Activated T-cell treated with anti-CD3 and anti-CD28 coated beads, Interleukin-2, amount 50 U/mL, for 1 hour (primary cell): ENCODE results near the gene CEP120.
"Not testable (repeated sequence)": the region's sequence is repeated elsewhere in the genome, so short reads cannot be mapped to it uniquely, and the experiment has no call there.

Experiments used
- DNase-seq: peaks from one replicate; pipeline ENCODE4 v3.0.0-alpha.2; 2020

CEP120 gene

DNA sequence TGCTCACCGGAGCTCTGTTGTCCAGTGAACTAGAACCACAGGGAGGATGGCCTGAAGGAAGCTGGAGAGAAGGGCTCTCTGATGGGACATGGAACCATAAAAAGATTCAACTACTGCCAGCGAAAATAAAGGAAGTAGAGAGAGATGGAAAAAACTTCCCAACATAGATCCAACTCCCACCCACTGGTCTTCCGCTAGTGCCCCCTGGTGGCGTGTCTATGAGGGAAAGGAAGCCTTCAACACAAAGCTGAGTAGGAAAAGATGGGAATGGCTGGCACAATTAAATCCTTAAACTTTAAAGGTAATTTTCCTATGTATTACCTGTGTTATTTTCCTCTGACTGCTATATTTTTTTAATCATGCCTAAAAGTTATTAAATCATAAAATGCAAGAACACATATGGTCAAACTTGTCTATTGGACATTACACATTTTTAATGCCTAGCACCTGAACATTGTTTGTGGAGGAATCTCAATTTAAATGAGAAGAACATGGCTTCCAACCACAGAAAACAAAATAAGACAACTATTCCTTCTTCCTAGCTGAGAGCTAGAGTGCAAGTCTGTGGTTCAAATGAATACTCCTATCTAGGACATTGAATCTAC, 51.5 kb downstream of the CEP120 start:
- DNase-seq: peak; percentile 24

DNA sequence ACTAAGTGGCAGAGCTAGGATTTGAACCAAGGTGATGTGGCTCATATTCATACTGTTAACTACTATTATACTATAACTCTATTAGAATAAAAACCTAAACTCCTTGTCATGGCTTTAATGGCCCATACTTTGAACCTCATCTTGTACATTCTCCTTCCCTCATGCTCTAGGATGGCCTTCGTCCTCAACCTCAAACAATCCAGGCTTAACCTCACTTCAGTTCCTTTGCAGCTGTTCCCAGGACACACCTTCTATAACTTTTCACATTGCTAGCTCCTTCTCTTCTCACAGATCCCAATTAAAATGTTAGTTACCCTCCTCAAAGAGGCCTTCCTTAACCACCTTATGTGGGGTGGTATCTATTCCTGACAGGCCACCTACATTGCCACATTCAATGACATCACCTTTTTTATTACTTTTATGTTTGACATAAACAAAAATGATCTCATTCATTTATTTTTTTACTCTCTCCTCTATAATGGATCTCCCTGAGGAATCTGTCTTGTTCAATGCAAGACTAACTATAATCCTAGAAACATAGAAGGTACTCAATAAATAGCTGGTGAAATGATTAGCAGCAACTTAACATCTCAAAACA, 53.7 kb downstream of the CEP120 start:
- DNase-seq: no peak

DNA sequence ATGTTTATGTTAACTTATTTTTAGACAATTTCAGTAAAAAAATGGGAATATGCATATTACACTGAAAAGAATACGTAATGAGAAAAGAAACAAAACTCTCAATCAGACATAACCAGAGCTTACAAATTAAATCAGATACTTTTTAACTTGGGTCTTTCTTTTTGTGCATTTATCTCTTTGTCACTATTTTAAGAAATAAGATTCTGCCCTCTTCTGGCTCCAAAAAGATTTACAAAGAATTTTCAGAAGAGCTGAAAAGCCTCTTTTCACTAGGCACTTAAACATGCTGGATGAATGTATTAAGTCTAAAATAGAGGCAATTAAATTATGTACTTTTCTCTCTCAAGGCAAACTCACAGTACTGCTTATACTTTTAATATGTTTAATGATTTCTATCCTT, 55.5 kb downstream of the CEP120 start:
- no peak for DNase-seq

DNA sequence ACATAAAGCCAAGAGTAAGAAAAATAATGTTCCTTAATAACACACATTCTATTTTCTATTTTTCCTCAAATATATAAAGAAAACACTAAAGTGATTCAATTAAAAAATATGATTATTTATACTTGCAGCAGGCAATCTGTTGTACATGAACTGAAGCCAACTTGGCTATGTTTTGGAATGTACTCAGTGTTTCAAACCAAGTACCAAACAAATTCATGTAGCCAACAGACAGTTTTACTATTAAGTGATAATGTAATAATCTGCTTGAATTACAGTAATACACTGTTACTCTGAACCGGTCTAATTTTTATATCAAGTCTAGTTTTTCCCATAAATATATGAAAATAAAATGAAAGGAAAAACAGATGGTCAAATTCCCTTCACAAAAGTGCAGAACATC, 58.0 kb downstream of the CEP120 start:
- no peak for DNase-seq

DNA sequence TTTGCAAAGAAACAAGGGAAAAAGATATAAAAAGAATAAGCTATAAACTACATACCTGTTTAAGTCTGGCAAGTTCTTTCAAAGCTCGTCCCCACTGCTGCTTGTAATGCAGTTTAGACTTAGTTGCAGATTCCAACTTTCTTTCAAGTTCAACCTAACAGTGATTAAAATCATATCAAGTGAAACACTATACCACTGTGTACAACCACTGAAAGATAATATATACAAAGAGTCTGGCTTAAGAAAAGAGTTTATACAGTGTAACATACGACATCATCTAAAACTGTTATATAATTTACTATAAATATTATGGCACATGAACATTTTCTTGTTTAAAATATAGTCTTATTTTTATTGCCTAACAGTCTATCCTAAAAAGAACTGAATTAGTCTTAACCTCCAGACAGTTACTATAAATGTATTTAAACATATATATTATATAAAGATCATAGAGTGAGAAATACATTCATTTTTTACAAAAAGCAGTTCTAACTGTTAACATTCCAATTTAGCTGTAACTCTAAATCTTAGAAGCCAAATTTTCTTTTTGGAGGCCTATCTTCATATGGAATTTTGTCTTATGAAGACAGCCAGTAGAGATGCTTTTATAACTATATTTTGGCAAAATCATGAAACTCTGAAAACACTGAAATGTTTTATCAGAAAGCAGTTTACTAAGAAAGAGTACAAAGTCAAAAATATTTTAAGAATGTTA, 58.6 kb downstream of the CEP120 start:
- no peak for DNase-seq

DNA sequence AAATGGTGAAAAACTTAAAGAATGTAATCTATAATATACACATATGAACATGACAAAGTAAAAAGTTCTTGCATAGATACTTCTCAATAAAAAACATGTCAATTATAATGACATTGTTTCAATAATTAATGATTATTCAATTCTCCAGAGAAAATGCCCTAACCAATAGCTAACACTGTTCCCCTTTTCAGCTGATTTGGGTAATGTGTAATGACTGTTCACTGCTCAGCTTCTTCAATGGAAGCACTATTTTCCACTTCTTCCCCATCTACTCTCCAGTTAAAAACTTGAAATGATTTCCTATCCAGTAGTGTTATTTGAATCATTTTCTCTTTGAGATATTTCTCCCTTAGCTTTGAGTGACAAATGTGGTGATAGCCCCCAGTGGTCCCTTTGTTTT, 62.3 kb downstream of the CEP120 start:
- DNase-seq: no peak

DNA sequence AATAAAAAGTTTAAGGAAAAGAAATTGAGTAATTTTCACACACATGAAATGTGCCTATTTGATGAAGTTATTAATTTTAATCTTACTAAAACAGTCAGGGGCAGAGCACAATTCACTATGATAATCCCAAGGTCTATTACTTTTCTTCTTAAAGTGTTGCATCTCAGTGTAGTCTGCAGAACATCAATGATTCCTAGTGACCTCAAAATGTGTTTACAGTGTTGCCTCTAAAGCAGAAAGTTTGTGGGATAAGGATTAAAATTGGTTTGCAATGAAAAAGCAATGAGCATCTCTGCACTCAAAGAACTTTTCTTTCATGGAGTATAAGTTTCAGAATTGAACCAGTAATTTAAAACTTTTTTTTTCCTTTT, 63.0 kb downstream of the CEP120 start:
- no peak for DNase-seq

DNA sequence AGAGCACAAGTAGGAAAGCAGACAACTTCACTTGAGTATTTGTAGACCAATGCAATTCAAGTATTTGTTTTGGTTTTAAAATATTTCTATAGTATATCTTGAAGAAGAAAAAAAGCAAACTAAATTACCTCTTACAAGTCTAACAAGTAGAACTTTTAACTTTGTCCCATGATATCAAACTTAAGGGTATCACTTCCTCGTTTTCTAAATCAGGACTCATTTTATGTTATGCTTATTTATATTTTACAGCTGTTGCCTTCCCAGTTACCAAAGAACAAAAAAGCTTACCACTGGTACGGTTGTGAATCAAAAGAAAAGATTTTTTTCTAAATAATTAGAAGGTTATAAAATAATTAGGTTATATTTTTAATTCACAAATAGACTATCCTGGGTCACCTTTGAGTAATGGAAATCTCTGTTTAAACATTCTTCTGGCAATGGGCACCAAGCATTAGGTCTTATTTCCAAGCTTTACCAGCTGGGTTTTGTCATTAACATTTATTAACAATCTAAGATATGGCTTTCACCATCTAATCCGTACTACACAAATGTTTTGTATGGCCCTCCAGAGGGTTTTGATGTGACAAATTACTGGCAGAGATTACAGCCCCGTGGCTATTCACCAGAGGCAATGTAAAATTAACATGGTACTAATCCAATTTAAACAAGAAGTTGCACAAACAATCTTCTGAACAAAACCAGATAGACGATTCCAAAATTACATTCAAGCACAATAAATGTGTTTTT, 63.6 kb downstream of the CEP120 start:
- no peak for DNase-seq

DNA sequence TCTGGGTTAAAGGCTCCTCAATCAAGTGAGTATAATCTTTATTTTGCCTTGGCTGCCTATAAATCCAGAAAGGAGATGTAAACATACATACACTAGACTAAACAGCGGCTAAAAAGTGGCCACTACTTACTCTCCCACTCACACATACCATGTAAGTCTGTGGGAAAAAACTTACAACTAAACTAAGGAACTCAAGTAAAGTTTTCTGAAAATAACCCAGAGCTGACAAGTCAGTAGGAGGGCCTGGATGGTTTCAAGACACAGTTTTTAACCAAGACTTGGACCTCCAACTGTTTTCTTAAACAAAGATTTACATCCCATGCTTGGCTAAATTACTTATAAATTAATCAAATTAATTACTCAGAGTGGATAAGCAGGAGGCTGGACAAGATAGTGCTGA, 64.5 kb downstream of the CEP120 start:
- no peak for DNase-seq

DNA sequence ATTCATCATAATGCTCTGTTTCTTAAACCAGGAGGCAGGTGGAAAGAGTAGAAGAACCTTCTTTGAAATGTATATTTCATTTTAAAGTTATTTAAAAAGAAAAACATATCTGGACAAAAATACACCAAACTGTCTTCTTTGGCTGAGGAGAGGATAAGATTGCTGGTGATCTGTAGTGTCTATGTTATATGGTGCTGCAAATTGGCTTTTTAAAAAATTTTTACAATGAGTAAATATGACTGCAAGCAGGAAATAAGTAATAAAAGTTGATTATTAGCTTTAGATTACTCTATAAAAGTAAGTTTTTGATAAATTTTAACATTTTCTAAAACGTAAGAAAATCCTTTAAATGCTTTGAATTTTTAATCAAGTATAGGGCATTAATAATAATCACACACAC, 64.9 kb downstream of the CEP120 start:
- no peak for DNase-seq

DNA sequence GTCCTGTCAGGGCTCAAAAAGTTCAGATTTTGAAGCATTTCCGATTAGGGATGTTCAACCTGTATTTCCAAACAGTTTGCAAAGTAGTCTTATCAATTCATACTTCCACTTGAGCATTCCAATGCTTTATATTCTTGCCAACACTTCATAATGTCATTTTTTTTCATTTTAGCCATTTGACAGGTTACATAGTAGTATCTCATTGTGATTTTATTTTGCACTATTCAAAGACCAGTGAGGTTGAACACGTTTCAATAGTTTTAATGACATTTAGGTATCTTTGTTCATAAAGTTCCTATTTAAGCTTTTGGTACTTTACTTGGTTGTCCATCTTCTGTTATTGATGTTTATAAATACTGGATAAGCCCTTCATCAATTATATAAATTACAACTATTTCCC, 71.4 kb downstream of the CEP120 start:
- DNase-seq: no peak

DNA sequence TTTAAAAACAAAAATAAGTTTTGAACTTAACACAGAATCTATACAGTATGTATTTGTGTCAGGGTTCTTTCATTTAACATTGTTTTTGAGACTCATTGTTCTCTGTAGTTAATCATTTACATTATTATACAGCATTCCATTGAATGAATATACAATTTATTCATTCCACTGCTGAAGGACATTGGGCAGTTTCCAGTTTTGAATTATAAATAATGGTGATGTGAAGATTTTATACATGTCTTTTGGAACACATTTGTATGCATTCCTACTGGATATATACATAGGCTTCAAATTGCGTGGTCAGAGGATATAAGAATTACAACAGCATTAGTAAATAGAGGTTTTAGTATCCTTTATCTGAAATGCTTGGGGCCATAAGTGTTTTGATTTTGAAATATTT, 72.0 kb downstream of the CEP120 start:
- no peak for DNase-seq

DNA sequence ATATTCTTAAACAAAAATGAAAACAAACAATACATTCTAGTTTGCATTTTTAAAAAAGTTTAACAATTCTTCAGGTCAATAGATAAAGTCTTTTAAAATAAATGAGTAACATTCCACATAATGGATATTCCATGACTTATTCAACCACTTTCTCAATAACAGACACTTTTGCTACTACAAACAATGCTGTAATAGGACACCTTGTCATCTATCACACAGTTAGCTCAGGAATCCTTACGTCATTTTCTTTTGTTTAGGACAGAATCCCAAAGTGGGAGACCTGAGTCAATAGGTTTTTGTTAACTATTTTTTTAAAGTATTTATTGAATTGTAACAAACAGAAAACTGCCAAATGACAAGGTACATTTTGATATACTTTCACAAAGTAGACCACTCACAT, 72.5 kb downstream of the CEP120 start:
- DNase-seq: no peak

DNA sequence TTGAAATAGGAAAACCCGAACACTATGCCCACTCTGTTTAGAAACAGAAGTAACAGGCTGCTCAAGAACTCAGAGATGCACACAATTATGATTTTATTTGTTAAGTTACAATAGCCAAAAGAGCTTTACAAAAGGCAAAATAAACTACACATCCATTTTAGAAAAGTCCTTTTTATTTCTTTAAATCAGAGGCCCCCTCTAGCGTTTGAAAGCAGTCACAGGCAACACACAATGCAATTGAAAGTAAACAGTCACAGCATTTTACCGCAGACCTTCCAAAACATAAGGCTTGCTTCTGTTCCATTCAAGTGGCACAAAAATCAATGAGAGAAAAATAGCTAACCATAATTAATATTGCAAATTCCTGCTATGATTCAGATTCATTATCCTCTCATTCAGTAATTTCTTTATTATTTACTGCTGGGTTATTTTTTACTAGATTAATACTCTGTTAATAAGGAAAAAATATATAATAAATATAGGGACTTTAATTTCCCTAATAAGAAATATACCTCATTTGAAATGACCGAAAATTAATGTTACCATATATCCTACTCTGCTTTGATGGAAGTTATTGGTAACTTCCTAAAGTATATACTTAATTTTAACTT, 78.3 kb downstream of the CEP120 start:
- no peak for DNase-seq

DNA sequence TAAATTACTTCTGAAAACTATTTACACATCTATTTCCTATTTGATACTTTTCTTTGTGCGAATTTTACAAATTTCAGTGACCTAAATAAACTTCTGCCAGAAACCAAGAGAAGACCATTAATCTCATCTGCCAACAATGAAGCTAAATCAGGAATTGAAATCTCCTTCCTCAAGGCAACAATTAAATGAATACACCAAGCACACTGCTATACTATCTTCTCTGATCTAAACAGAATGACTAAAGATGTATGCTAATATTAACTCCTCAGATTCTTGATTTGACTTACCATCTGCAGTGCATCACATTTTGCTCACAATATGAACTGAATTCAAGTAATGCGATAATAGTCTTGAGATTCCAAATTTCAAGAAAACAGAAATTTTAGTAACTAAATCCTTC, 82.3 kb downstream of the CEP120 start:
- DNase-seq: no peak

DNA sequence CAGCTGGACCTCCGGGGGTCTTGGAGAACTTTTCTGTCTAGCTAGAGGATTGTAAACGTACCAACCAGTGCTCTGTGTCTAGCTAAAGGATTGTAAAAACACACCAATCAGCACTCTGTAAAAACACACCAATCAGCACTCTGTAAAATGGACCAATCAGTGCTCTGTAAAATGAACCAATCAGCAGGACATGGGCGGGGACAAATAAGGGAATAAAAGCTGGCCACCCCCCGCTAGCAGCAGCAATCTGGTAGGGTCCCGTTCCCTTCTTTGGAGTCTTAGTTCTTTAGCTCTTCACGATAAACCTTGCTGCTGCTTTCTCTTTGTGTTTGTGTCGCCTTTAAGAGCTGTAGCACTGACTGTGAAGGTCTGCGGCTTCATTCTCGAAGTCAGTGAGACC, 114.8 kb downstream of the CEP120 start:
- DNase-seq: not testable (repeated sequence)

DNA sequence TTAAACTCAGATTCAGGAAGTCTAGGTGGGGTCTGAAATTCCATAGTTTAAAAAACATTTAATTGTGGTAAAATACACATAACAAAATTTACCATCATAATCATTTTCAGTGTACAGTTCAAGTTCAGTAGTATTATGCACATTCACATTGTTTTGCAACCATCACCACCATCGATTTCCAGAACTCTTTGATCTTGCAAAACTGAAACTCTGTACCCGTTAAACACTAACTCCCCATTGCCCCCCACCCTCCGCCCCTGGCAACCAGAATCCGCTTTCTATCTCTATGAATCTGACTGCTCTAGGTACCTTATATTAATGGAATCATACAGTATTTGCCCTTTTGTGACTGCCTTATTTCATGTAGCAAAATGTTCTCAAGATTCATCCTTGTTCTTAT, 117.5 kb downstream of the CEP120 start:
- no peak for DNase-seq

DNA sequence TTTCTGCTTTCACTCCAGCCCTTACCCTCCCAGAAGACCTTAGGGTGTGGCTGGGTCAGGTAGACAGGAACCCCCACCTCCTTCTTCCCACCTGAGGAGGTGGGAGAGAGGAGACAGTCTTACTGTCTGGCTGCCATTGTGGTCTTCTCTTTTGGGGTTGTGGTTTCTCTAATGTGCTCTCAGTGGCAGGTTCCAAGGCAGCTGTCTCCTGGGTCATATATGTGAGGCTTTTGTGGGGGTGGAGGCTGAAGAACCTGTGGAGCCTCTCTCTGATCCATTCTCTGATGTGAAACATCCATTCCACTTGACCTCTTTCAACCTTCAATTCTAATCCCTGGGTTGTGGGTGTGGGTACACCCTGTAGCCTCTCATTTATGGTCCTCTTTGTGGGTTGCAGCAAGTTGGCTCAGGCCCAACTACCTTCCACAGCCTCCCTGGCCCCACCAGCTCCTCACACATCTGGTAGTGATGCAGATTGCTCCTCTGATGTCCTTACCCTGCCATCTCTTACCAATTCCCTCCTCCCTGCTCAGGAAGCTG, 118.4 kb downstream of the CEP120 start:
- DNase-seq: no peak

DNA sequence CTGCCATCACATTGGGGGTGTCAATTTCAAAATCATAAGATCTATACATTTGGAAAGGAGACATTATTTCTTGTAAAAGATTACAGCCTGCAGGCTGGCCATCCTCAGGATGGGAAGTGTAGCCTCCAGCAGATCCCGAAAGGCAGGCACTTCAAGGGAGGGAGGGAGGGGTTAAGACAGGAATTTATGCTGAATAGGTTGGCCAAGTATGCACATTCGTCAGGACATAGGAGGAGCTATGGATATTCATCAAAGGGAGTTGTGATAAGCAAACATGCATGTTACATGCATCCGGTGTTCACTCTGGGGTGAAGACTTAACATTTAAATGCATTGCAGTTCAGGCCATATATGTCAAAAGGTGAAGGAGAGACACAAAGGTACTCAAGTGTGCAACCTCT, 119.4 kb downstream of the CEP120 start:
- DNase-seq: no peak

DNA sequence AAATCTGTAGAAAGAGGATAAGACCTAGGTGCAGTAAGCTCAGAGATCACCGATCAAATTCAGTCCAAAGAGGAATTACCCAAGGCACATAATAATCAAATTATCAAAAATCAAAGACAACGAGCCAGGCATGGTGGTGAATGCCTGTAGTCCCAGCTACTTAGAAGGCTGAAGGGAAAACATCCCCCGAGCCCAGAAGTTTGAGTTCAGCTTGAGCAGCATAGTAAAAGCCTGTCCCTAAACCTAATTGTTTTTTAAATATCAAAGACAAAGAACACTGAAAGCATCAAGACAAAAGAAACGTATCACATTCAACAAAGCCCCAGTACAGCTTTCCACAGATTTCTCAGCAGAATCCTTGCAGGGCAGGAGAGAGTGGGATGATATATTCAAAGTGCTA, 122.9 kb downstream of the CEP120 start:
- DNase-seq: no peak

DNA sequence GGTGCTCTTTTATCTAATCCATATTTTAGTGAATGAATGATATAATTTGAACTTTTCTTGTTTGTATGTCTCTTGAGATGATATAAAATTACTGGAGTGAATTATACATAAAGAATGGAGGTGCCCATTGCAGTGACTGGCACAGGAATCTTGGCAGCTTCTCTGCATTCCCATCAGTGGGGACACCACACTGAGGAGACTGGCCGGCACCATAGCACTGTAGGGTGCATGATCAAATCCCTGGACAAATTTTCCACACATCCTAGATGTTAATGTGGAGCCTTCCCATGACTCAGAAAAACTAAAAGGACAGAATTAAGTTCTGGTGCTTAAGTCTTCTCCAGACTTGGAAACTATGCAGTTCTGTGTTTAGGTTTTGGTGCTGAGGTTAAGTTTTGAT, 124.1 kb downstream of the CEP120 start:
- DNase-seq: no peak

DNA sequence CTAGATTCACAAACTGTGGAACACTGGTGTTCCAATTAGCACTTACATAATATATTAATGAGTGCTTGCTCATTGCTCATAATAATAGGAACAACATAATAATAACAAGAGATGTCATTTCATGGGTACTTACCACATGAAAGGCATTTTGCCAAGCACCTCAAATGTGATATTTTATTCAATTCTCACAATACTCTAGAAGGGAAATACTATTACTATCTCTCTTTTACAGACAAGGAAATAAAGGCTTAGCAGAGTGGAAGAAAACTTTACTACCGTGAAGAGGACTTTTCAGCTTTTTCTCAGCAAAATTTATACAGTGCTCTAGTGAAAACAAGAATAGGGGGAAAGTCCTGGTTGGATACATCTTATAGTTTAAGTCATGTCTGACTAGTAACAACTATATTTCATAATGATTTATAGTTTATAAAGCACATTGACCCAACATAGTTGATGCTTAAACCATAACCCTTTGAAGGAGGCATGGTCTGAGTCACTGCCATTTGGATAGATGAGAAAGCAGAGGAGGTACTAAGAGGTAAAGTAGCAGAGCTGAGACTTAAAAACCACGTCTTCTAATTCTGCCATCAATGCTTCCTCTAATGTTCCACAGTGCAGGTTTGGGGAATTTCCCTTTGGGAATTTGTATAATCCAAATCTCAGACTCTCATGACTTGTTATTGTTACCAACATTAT, 124.7 kb downstream of the CEP120 start:
- no peak for DNase-seq

DNA sequence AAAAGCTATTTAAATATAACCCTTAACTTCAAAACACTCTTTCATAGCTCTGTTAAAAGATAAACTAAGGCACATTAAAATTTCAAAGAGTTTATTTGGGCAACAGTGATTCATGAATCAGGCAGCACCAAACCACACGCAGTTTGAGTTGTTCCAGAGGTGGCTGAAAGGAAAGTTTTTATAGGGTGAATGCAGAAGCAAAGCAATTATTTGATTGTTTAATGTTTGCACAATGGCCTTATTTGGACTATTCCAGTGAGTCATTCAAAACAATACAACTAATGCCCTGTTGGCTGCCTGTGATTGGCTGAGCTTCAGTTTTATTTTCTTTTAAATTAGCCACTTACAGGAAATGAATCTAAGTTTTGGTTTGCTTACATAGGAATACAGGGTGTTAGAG, 125.3 kb downstream of the CEP120 start:
- no peak for DNase-seq
